Activated CD8-positive, alpha-beta memory T cell treated with anti-CD3 and anti-CD28 coated beads, Interleukin-2, amount 50 U/mL, for 24 hours (primary cell): ENCODE measurements around the gene SH3BGRL2.

Experiments
- DNase-seq: peaks from one replicate; pipeline ENCODE4 v3.0.0-alpha.2; 2020; ENCODE audit errors: extremely low read depth

The SH3BGRL2 gene

DNA sequence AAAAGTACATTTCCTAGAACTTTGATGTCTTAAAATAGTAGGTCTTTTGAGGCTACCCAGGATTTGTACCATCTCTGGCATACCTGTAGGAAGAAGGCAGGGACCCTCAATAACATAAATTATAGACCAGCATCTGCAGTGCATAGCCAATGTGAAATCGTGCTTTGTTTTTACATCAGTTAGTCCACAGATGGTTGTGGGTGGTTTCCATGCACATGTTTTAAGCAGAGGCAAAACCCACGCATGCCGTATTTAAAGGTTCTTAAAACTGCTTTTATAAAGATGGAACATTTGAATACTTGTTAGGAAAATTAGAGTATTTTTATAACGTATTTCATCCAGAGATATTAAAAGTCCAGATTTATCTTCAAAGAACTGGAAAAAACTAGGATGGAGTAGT, 66.3 kb downstream of the SH3BGRL2 start:
- no peak for DNase-seq

DNA sequence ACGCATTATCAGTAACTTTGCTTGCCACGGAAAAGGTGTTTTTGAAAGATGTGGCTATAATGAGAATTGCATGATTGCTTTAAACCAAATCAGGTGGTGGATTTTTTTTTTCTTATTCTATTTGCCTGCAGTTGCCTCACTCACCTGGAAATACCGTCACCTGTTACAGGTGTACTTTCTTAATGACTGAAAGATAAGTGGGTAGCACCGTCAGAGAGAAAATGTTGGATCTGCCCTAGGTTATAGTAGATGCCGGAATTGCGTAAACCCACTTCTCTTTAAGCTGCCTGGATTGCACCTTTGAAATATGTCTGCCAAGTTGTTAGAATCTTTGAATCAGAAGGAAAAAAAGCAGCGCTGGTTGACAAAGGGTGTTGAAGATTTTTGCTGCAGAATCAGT, 68.5 kb downstream of the SH3BGRL2 start:
- DNase-seq: no peak

DNA sequence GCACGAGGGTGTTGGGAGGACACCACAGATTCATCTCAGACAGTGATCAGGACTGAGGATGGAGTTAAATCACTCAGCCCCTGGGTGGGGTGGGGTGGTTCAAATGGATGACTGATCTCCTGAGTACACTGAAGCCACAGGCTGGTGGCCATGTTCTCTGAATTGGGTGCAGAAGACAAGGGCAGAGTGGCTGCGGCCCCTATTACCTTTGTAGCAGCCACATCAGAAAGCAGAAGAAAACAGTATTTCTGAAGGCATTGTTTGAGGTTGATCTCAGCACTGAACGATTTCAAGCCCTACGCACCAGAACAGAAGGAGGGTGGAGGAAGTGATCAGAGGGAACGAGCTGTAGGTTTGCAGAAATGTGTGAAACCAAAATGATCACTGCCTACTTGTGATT, 71.6 kb downstream of the SH3BGRL2 start:
- DNase-seq: no peak

DNA sequence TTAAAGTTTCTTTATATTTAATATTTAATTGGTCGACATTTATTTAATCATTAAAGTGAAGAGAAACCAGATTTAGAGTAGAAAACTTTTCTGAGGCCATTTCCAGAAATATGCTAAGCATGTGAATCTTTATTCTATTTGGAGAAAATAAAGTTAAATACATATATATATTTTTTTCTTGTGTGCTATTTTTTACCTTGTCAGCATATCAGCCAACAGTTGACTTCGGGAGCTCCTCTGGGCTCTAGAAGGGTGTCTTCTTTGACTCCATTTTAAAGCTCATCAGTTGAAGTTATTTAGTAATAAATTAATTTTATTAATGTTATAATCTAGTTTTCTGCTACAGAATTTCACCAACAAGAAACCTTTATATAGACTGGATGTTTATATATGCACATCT, 73.1 kb downstream of the SH3BGRL2 start:
- DNase-seq: no peak

DNA sequence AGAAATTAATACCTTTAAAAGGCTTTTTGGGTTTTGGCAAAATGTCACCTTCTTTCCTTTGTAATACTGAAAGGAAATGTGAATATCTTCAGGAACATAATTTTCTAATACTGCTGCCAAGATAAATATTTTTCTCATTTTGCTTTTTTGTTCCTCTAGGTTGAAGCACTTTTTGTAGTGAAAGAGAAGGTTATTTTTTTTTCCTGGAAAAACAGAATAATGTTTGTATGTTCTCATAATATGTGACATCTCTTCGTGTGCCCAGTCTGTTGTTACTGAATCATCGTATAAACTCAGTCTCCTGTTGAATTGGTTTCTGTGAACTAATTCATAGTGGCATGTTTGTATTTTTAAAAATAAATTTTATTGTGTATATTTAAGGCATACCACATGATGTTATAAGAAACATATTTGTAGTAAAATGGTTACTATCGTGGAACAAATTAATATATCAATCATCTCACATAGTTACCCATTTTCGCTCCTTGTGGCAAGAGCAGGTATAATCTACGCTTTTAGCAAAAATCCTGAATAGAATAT, 74.4 kb downstream of the SH3BGRL2 start:
- no peak for DNase-seq

DNA sequence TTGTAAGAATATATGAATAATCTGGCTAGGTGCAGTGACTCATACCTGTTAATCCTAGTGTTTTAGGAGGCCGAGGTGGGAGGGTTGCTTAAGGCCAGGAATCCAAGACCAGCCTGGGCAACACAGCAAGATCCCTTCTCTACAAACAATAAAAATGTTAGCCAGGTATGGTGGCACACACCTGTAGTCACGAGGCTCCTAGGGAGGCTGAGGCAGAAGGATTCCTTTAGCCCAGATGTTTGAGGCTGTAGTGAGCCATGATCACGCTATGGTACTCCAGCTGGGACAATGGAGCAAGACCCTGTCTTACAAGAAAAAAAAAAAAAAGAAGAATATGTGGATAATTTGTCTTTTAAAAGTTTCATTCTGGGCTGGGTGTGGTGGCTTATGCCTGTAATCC, 75.4 kb downstream of the SH3BGRL2 start:
- no peak for DNase-seq

DNA sequence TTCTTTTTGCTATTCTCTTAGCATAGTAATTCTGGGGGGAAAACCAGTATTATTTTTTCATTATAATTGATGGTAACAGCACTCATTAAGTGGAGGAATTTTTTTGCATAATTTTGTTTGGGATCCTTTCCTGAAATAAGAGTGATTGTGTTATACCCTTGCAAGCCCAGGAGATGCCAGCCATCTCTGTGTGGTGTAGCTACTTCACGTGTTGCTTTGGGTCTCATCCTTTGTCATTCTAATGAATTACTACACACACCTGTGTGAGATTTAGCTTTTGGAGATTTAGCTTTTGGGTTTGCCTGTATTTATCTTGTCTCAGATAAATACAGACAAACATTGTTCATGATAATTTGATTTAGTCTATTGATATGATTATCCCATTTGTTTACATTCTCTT, 76.5 kb downstream of the SH3BGRL2 start:
- DNase-seq: no peak

DNA sequence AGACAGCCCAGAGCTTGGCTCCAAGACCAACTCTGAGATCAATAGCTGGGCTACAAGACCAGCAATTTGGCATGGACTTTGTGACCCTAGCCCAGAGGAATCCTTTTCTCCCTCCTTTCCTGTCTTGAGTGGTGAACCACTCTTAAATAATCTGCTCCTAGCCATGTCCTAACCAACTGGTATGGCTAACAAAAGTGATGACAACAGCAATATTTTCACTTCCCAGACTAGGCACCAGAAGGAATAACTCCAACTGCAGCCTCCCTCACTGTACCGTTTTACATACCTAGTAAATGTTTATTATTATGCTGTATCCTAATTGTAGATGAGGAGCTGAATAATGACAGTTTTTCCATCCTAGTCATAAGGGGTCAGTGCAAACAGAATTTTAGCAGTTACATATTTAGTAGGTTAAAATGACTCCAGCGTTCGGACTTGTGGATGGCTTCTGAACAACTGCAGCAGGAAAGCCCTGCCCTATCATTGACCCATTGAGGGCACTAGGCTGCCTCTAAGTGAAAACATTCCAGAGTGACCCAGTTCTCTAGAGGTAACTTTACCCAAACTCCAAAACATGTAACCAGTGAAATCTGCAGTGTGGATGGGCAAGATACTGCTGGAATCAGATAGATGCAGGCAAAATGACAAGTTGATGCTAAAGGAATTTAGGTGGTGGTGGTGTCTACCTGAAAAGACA, 77.1 kb downstream of the SH3BGRL2 start:
- DNase-seq: no peak

DNA sequence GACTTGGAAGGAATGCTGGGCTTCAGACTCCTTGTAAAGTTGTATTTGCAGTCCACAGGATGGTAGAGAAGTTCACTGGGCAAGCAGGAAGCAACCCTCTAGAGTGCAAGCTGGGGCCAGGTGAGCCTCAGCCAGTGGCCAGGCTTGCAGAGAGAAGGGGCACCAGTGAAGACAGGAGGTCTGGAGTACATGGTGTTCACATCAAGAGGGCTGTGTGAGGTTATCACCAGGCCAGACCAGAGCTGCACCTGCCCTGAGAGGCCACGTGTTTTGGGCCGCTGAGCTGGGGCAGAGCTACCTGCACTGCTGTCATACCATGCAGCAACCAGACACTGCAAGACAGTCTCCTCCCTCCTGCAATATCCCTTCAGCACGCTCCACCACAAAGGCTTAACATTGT, 79.0 kb downstream of the SH3BGRL2 start:
- DNase-seq: no peak

DNA sequence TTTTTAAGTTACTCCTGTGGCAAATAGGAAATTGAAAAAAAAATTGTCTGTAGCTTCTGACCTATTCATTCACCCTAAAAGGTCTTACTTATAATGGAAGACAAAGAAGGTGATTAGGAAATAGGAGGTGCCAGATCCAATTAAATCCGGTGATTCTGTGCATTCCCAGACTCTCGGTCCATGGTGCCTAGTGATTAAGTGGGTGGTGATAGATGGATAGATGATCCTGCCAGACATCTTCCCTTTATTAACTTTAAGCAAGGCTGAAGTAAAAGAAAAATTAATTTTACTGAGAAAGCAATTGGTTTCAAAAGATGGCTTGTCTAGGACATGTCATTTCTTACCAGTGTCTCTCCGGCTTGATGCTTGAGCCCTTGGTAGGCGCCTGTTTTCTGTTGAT, 80.0 kb downstream of the SH3BGRL2 start:
- no peak for DNase-seq

DNA sequence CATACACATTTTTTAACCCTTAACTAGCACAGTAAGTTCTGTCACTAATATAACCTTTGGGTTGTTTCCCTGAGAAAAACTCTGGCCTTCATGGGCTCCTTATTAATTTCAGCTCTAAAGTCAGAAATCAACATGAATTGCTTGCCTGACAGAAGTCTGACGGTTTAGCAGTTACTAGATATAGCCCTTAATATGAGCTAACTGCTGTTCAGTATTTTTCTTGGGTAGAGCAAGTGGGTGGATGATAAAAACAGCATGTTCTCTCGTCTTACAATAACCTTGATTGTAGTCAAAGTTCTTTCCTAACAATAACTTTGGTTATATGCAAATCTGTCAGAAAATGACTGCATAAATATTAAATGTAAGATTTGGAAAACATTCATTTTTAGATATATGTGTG, 81.0 kb downstream of the SH3BGRL2 start:
- DNase-seq: no peak

DNA sequence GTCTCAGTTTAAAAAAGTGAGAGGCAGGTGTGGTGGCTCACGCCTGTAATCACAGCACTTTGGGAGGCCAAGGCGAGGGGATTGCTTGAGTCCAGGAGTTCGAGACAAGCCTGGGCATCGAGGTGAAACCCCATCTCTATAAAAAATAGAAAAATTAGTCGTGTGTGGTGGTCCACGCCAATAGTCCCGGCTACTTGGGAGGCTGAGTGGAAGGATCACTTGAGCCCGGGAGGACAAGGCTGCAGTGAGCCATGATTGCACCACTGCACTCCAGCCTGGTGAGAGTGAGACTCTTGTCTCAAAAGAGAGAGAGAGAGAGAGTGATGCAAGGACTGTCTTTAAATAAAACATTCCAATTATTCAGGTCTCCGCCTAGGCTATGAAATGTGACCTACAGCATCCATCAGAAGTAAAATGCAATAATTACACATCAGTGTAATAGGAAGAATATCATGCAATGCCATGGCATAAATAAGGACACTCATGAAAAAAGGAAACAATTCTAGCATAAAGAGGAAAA, 81.5 kb downstream of the SH3BGRL2 start:
- DNase-seq: no peak

DNA sequence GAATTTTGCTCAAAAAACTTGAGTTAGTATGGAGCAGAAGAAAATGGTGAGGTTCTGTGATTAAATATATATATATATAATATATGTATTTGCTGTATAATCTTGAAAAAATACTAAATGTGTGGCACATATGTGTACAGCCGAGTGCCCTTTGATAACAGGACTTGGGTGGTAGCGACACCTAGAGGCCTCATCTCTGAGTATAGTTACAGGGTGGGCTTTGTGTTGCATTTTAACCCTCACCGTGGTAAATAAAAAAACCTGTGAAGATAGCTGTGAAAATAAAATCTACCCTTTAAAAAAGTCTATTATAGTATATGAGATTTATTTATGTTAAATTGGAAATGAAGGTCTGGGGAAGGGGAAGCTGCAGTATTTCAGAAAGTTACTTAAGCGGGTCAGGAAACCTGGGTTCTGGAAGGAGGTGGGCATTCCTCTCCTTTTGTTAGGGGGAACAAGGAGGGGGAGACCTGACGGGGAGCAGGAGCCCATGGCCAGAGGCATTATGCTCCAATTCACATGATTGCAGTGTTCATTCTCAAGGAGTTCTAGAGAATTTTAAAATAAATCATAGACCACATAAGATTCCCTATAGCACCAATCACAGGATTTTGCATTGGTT, 82.7 kb downstream of the SH3BGRL2 start:
- no peak for DNase-seq

DNA sequence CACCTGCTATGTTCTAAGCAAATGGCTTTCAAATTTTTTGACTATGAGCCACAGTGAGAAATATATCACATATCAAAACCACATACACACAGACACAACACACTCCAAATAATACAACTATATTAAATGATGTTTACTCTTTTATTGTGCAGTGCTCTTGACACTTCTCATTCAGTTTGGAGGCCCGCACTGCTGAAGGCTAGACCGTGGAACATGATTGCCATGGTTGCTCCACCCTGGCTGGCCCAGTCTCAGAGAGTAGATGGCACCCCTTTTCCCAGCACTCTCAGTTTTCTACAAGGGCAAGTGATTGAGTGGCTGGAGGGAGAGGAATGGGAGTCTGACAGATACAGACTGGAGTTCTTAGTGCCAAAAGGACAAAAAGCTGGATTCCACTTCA, 86.9 kb downstream of the SH3BGRL2 start:
- DNase-seq: no peak

DNA sequence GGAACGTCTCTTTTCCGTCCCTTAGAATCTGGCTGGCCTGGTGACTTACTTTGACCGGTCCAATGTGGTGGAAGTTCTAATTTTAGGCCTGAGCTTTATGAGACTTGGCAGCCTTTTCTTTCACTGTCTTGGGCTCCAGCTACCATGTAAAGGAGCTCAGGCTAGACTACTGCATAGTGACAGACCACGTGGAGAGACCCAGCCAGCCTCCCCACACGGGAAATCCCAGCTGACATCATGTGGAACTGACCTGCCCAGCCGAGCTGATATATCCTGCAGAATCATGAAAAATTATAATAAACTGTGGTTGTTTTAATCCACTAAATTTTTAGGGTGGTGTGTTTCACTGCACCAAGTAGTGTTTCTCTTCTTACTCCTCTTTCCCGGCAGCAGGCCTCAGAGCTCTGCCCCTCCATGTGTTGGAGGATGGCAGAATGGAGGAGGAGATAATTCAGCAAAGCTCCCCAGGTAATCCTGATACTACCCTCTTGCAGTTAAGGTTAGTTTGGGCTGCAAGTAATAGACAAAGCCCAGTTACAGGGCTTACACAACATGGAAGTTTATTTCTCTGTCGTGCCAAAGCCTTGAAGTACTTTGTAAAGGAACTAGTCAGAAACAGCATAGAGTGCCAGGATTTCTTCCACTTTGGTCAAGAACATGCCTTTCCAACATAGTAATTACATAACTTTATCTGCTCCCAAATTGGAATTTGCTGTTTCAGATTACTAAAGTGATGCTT, 87.5 kb downstream of the SH3BGRL2 start:
- DNase-seq: no peak

DNA sequence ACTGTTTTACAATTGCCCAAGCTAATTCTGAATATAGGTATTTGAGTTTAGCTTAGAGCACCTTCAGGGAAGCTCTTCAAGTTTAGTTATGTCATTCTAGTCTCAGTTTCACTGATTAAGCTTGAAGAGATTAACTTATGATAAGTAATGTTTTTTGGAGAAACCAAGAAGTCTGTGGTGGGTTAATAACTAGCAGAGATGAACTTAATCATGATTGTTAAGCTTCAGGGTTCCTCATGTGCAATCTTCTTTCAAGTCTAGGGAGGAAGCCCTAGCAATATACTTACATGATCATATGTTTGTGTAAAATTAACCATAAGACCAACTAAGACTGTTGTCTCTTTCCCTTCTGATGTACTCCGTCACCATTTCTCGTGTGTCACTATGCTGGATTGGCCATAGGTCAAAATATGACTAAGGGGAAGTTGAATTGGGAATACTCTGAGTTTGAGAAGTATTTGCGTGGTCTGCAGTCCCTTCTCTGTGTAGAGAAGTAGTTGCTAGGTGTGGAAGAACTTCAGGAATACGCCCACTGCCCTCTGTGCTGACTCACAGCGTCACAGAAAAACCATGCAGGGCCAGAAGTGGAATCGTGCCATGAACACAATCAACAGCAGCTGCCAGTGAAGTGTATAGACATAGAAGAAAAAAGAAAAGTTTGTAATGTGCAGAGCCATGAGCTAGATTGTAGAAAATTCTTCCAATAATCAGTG, 88.3 kb downstream of the SH3BGRL2 start:
- DNase-seq: no peak

DNA sequence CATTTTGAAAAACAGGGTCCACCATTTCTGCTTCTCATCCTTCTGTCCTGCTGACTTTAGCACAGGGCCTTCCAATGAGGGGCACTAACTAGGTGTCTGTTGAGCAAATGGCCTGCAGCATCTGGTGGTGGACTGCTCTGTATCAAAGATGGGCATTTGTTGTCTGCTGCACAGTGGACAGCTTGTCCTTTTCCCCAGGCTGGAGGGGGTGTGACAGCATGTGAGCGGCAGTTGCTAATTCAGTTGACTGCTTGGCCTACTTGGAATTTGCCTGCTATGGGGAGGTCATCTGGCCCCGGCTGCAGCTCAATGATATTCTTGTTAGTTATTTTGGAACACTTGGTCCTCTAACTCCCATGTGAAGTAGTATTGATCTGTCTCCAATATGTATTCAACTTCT, 93.7 kb downstream of the SH3BGRL2 start:
- no peak for DNase-seq

DNA sequence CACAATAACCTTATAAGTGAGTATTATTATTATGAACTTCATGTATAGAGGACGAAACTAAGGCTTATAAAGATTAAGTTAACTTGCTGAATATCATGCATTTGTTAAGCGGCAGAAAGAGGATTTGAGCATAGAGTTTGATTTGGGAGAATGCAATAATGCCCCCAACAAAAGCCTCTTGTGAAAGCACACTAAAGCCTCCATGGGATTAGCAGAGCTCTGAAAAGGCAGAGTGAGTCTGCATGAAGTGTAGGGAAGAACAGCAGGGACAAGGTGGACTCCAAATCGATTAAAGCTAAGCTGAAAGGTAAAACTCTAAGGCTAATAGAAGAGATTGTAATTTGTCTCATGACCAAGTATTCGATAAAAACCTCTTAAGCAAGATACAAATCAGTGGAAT, 100.3 kb downstream of the SH3BGRL2 start:
- no peak for DNase-seq

DNA sequence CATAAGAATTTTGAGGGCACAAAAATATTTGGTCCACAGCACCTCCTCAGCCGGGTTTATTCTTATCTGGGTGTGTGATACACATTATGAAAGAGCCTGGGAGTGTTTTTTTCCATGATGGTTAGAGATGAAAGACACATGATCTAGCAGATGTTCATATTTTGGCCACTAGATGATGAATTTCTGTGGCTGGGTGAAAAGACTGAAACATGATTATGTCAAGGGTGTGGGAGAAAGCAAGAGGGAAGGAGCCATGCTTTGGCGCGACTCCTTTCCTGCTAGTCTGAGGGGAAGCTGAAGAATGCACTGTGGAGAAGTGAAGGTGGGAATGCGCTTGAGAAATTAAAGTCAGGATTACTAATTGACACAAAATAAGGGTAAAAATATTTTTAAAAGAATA, 102.3 kb downstream of the SH3BGRL2 start:
- DNase-seq: no peak

DNA sequence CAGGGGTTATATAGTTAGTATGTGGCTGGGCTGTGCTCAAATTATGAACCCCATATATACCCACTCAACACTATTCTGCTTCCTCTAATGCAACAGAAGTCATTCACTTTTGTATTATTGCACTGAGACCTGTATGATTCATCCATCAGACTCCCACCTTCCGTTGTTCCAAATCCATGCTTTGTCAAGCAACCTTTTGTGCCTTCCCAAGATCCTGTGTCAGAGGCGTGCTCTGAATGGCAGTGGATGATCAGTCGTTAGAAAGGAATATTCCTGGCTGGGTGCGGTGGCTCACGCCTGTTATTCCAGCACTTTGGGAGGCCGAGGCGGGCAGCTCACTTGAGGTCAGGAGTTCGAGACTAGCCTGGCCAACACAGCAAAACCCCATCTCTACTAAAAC, 103.2 kb downstream of the SH3BGRL2 start:
- DNase-seq: no peak

DNA sequence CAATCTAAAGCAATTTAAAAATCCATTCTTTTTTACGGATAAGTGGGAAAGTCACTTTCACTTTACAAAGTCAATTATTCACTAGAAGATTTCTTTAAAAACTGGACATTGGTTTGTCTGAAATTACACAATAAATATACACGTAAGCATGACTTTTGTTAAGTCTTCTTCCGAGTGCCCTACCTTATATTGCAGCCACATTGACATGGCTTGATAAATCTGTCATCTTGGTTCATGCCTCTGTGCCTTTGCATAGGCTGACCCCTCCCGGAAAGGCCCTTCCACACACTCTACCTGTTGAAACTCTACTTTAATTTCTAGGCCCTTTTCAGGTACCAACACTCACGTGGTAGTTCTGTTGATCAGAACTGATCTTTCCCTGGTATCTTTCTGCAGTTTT, 104.1 kb downstream of the SH3BGRL2 start:
- DNase-seq: no peak

DNA sequence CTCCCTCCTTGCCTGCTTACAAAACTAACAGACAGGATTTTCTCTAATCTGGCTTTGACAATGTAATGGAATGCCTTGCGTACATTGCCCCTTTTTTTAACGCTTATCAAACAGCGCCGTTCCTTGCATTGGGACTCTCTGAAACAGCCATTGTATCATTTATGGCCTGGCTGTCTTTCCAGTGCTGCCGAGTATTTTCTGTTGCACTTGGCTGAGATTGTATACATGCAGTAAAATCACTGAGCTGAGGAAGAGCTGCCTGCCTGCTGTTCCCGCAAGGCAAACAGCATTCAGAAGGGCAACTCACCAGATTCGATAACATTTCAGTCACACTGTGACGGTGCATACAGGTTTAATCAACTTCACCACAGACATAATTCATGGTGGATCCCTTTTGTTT, 106.0 kb downstream of the SH3BGRL2 start:
- no peak for DNase-seq
